Measurements from ENCODE around the gene GOT1. TPM values are rescaled to one million over a fixed set of nuclear protein-coding genes. Genes with fewer than 3 reads are reported as not detected.

The GOT1 gene
- total and polyA plus RNA-seq, 2 donors (not counting 3 experiments of a cell fraction or from before 2014, with no cell fraction given) = 14.4 to 36.3 TPM

DNA sequence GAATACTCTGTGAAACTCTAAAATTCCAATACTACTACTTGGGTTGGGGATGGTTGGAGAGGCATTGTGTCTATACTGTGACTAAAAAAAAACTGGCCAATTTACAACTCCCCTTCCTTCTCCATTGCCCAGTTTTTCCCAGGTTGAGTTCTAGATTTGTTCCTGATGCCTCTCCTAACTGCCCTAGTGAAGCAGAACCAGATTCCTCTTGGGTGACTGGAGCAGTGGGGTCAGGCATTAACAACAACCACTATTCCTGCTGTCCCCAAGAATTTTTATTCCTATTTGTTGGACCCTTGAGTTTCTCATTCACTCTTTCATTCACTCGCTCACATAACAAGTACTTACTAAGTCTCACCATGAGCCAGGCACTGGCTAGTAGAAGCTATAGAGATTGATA lies 5.8 kb downstream of the GOT1 start:
- no peak overlapping the region for H3K9ac ChIP-seq (replicated peaks; ENCODE audit: extremely low read depth, insufficient read depth, low read length)
- DNase-seq (ENCODE audit: low read depth, low spot score) (no peak), FAIRE-seq (no peak)
- no TSS peak for BruUV-seq (replicated peaks)
- H3K9me1 ChIP-seq (replicated peaks; ENCODE audit: control insufficient read depth, extremely low read depth, insufficient read depth, low read length) = no peaks in the 10 kb centered on the region
- no peaks in the 10 kb centered on the region for H3K27me3 ChIP-seq (ENCODE audit: control insufficient read depth in 2 of 2, insufficient read depth in 2 of 2, low read length in 2 of 2)
- ChIA-PET POLR2A (no interaction called here), CTCF (interaction anchor here (1.0 to 2.2 kb wide), 2 partner anchors 32 to 188 kb away, joined by 3 to 6 read pairs; no protein-coding TSS in a partner anchor)
- intact Hi-C loops (cut with micrococcal nuclease) (no loop called here), dilution Hi-C loops (cut with MboI; ENCODE audit: extremely low pct_ligation_motif_present, low sequenced_read_pairs) (loop anchor here (25.0 kb wide), 1 partner anchor 188 kb away; the partner anchor contains the start of gene SLC25A28)
- H3K27ac ChIP-seq (ENCODE audit: insufficient read depth, low read depth, low read length) = no peak overlapping the region
- H3K36me3 ChIP-seq (ENCODE audit: control insufficient read depth in 2 of 2, extremely low read depth in 1 of 2, insufficient read depth in 2 of 2, low read length in 2 of 2) = peaks cover 0 to 4% of the 10 kb centered on the region in 2 experiments
- H3K4me2 ChIP-seq (ENCODE audit: insufficient read depth, low read length) = no peak overlapping the region
- no peak overlapping the region for H2AFZ ChIP-seq (ENCODE audit: low read depth, low read length)
- peaks cover 3% of the 10 kb centered on the region for H3K4me1 ChIP-seq (ENCODE audit: control insufficient read depth, extremely low read depth, insufficient read depth, low read length)
- H4K20me1 ChIP-seq (replicated peaks; ENCODE audit: control insufficient read depth, extremely low read depth, insufficient read depth, low read length) = no peaks in the 10 kb centered on the region
- no peak for TF ChIP-seq POLR2AphosphoS5 (IDR thresholded peaks at IDR 0.05; ENCODE audit: insufficient read depth, low read depth, low read length)
- H3K79me2 ChIP-seq (ENCODE audit: control insufficient read depth, insufficient read depth, low read length) = peaks cover 10% of the 10 kb centered on the region
- H3K9me3 ChIP-seq (replicated peaks; ENCODE audit: control insufficient read depth, insufficient read depth, low read length) = no peaks in the 10 kb centered on the region
- no peak overlapping the region for H3K4me3 ChIP-seq (replicated peaks in 1 of 3; ENCODE audit: insufficient read depth in 1 of 3, low read depth in 1 of 3, low read length in 3 of 3)

DNA sequence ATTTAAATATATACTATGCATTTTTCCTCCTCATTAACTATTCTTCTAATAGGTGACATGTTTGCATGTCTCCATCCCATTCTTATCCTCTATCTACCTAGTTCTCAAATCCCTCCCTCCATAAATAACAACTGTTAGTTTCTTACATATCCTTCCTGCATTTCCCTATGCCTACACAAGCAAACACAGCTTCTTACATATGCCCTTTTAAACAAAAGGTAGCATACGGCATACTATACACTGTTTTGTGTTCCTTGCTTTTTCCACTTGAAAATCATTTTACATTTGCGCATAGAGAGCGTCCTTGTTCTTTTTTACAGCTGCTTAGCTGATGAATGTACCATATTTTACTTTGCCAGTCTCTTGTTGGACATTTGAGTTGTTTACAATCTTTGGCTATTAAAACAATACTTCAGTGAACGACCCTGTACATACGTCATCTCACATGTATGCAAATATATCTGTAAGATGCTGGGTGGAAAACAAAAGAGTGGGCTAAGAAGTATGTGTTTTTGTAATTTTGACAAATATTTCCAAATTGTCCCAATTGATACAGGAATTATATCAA lies 7.8 kb downstream of the GOT1 start:
- no peaks in the 10 kb centered on the region for H3K4me1 ChIP-seq (ENCODE audit: control insufficient read depth, extremely low read depth, insufficient read depth, low read length)
- no peaks in the 10 kb centered on the region for H3K9me1 ChIP-seq (replicated peaks; ENCODE audit: control insufficient read depth, extremely low read depth, insufficient read depth, low read length)
- no peak overlapping the region for H3K4me3 ChIP-seq (replicated peaks in 1 of 3; ENCODE audit: insufficient read depth in 1 of 3, low read depth in 1 of 3, low read length in 3 of 3)
- H4K20me1 ChIP-seq (replicated peaks; ENCODE audit: control insufficient read depth, extremely low read depth, insufficient read depth, low read length) = no peaks in the 10 kb centered on the region
- ChIA-PET CTCF (interaction anchor here (1.3 kb wide), 1 partner anchor 13 kb away, joined by 3 read pairs; no protein-coding TSS in a partner anchor), POLR2A (no interaction called here)
- DNase-seq (ENCODE audit: low read depth, low spot score) (no peak), FAIRE-seq (no peak)
- no peak for TF ChIP-seq POLR2A (IDR thresholded peaks at IDR 0.05; ENCODE audit: low read depth, low read length)
- TF ChIP-seq EZH2 (IDR thresholded peaks at IDR 0.05; ENCODE audit: borderline replicate concordance, low read depth, low read length, severe bottlenecking) = no peak
- peaks cover 0 to 7% of the 10 kb centered on the region in 2 experiments for H3K36me3 ChIP-seq (ENCODE audit: control insufficient read depth in 2 of 2, extremely low read depth in 1 of 2, insufficient read depth in 2 of 2, low read length in 2 of 2)
- H3K4me2 ChIP-seq (ENCODE audit: insufficient read depth, low read length) = no peak overlapping the region
- peaks cover 2% of the 10 kb centered on the region for H3K79me2 ChIP-seq (ENCODE audit: control insufficient read depth, insufficient read depth, low read length)
- intact Hi-C loops (cut with micrococcal nuclease) (no loop called here), dilution Hi-C loops (cut with MboI; ENCODE audit: extremely low pct_ligation_motif_present, low sequenced_read_pairs) (no loop called here)
- BruUV-seq (replicated peaks) = no TSS peak
- H3K27me3 ChIP-seq (ENCODE audit: control insufficient read depth in 2 of 2, insufficient read depth in 2 of 2, low read length in 2 of 2) = no peaks in the 10 kb centered on the region
- no peak overlapping the region for H2AFZ ChIP-seq (ENCODE audit: low read depth, low read length)
- H3K9me3 ChIP-seq (replicated peaks; ENCODE audit: control insufficient read depth, insufficient read depth, low read length) = no peaks in the 10 kb centered on the region
- no peak overlapping the region for H3K27ac ChIP-seq (ENCODE audit: insufficient read depth, low read depth, low read length)
- no peak overlapping the region for H3K9ac ChIP-seq (replicated peaks; ENCODE audit: extremely low read depth, insufficient read depth, low read length)

Measured in endothelial cell of umbilical vein (primary cell).